Endothelial cell of umbilical vein (primary cell): ENCODE measurements around the gene RASA2. TPM values are rescaled to one million over a fixed set of nuclear protein-coding genes. Genes with fewer than 3 reads are reported as not detected.

Source experiments
- BruUV-seq: library from RNA; stranded (reverse); fragments of 400-500 nt; replicated peaks from 2 replicates; lab custom pipeline; 2021; lab: Mats Ljungman, UMichigan
- CTCF ChIA-PET: fragments of 300-600, 350-600 bp; sonication (Branson Sonifier 250); formaldehyde crosslinking; loops from one replicate; lab custom pipeline; 2021; ENCODE audit warnings: antibody characterized with exemption, inconsistent platforms; lab: Charles Lee
- POLR2A ChIA-PET: fragments of 300-600, 350-600 bp; sonication (Branson Sonifier 250); formaldehyde crosslinking; loops from one replicate; lab custom pipeline; 2021; ENCODE audit warnings: antibody characterized with exemption, inconsistent platforms; lab: Charles Lee
- DNase-seq: peaks from one replicate; pipeline ENCODE4 v3.0.0-alpha.2; 2011; ENCODE audit warnings: low read depth, low spot score
- FAIRE-seq: peaks from 2 replicates; lab custom pipeline; 2011; peaks lifted over from hg19 to GRCh38; lab: Jason Lieb, UNC
- H2AFZ ChIP-seq: 2 replicates; pipeline ENCODE4 v1.6.0; 2012; ENCODE audit warnings: low read depth, low read length, control low read depth, inconsistent platforms
- H3K27ac ChIP-seq: 2 replicates; pipeline ENCODE4 v1.5.1; 2011; ENCODE audit warnings: low read depth, mild to moderate bottlenecking, control low read depth, low read length, moderate library complexity; ENCODE audit not compliant: insufficient read depth
- H3K27me3 ChIP-seq, 2 experiments: 2 replicates each; pipeline versions ENCODE4 v1.6.0 to v1.6.1; 2011; ENCODE audit warnings: low read length in 2 of 2, mixed read lengths in 1 of 2; ENCODE audit not compliant: control insufficient read depth in 2 of 2, insufficient read depth in 2 of 2
- H3K36me3 ChIP-seq, 2 experiments: 2 replicates in 1 of 2; 3 replicates in 1 of 2; pipeline ENCODE4 v1.5.1; 2011; ENCODE audit warnings: low read length in 2 of 2, mild to moderate bottlenecking in 1 of 2, moderate library complexity in 1 of 2; ENCODE audit not compliant: control insufficient read depth in 2 of 2, insufficient read depth in 2 of 2; ENCODE audit errors: extremely low read depth in 1 of 2
- H3K4me1 ChIP-seq: 3 replicates; pipeline ENCODE4 v1.5.1; 2011; ENCODE audit warnings: mild to moderate bottlenecking, low read length; ENCODE audit not compliant: control insufficient read depth, insufficient read depth; ENCODE audit errors: extremely low read depth
- H3K4me2 ChIP-seq: 2 replicates; pipeline ENCODE4 v1.6.1; 2011; ENCODE audit warnings: low read length, control low read depth, mixed read lengths; ENCODE audit not compliant: insufficient read depth
- H3K4me3 ChIP-seq, 3 experiments: fragments of 200-600 bp in 1 of 3; sonication (generic), shearing (Covaris generic) in 1 of 3; replicated peaks in 1 of 3; 2 replicates each; pipeline ENCODE4 v1.5.1; 2011 to 2016; ENCODE audit warnings: control low read depth in 3 of 3, low read length in 3 of 3, mild to moderate bottlenecking in 2 of 3, inconsistent platforms in 1 of 3, low read depth in 1 of 3, moderate library complexity in 1 of 3; ENCODE audit not compliant: insufficient read depth in 1 of 3
- H3K79me2 ChIP-seq: 2 replicates; pipeline ENCODE4 v1.6.0; 2012; ENCODE audit warnings: low read length, inconsistent platforms; ENCODE audit not compliant: control insufficient read depth, insufficient read depth
- H3K9ac ChIP-seq: replicated peaks from 2 replicates; pipeline ENCODE3; 2011; ENCODE audit warnings: low read length, control low read depth; ENCODE audit not compliant: insufficient read depth; ENCODE audit errors: extremely low read depth
- H3K9me1 ChIP-seq: replicated peaks from 3 replicates; pipeline ENCODE4 v1.6.0; 2011; ENCODE audit warnings: mild to moderate bottlenecking, low read length; ENCODE audit not compliant: control insufficient read depth, insufficient read depth; ENCODE audit errors: extremely low read depth
- H3K9me3 ChIP-seq: replicated peaks from 2 replicates; pipeline ENCODE4 v1.5.1; 2012; ENCODE audit warnings: low read length, inconsistent platforms; ENCODE audit not compliant: control insufficient read depth, insufficient read depth
- H4K20me1 ChIP-seq: replicated peaks from 2 replicates; pipeline ENCODE3; 2011; ENCODE audit warnings: mild to moderate bottlenecking, low read length; ENCODE audit not compliant: control insufficient read depth, insufficient read depth; ENCODE audit errors: extremely low read depth
- CTCF ChIP-seq, 2 donors: IDR thresholded peaks; 1 replicate in 1 of 2; 2 replicates in 1 of 2; pipeline ENCODE4 v1.5.1; 2011; ENCODE audit warnings: low read length in 2 of 2, mild to moderate bottlenecking in 2 of 2, moderate library complexity in 2 of 2, control low read depth in 1 of 2, inconsistent platforms in 1 of 2, low read depth in 1 of 2; ENCODE audit not compliant: insufficient read depth in 1 of 2; ENCODE audit errors: extremely low read depth in 1 of 2
- EZH2 ChIP-seq: IDR thresholded peaks from 2 replicates; pipeline ENCODE4 v1.6.1; 2012; ENCODE audit warnings: borderline replicate concordance, low read depth, mild to moderate bottlenecking, moderate library complexity, low read length, inconsistent platforms; ENCODE audit not compliant: severe bottlenecking
- FOS ChIP-seq: IDR thresholded peaks from 2 replicates; pipeline ENCODE4 v1.6.1; 2011; ENCODE audit warnings: mild to moderate bottlenecking, low read length, moderate library complexity, borderline replicate concordance; ENCODE audit not compliant: insufficient read depth
- GATA2 ChIP-seq: IDR thresholded peaks from 2 replicates; pipeline ENCODE4 v1.7.0; 2011; ENCODE audit warnings: low read depth, mild to moderate bottlenecking, moderate library complexity, mixed read lengths, low read length; ENCODE audit not compliant: insufficient read length, insufficient read depth
- JUN ChIP-seq: IDR thresholded peaks from 2 replicates; pipeline ENCODE4 v1.6.1; 2011; ENCODE audit warnings: borderline replicate concordance, low read depth; ENCODE audit not compliant: insufficient read length, insufficient read depth
- MAX ChIP-seq: IDR thresholded peaks from 2 replicates; pipeline ENCODE4 v1.6.1; 2011; ENCODE audit not compliant: insufficient read depth, insufficient read length
- MYC ChIP-seq: IDR thresholded peaks from one replicate; pipeline ENCODE4 v1.6.1; 2011; ENCODE audit warnings: mild to moderate bottlenecking, low read depth, low read length
- POLR2A ChIP-seq: IDR thresholded peaks from 2 replicates; pipeline ENCODE4 v1.6.1; 2012; ENCODE audit warnings: low read depth, mild to moderate bottlenecking, control low read depth, low read length
- POLR2AphosphoS5 ChIP-seq: IDR thresholded peaks from 2 replicates; pipeline ENCODE4 v1.6.1; 2012; ENCODE audit warnings: low read depth, mild to moderate bottlenecking, control low read depth, low read length, moderate library complexity; ENCODE audit not compliant: insufficient read depth
- dilution Hi-C: fragments of 300-500 bp; cut with MboI; formaldehyde crosslinking; loops from one replicate; pipeline ENCODE4 v1.15.0; 2019; ENCODE audit warnings: low sequenced_read_pairs; ENCODE audit not compliant: extremely low pct_ligation_motif_present
- intact Hi-C: fragments of 100-400 bp; cut with micrococcal nuclease; formaldehyde crosslinking; loops from one replicate; pipeline ENCODE4 v1.10.0; 2022
- polyA plus RNA-seq, 4 experiments: library from polyadenylated mRNA; depleted of rRNA in 3 of 4; stranded (reverse) in 3 of 4; unstranded in 1 of 4; fragments of >200 nt; gene quantifications; 2 replicates each; pipeline versions ENCODE4 v1.2.1 to v1.2.3, GENCODE V29; 2011 to 2012; ENCODE audit warnings: missing spikeins in 1 of 4
- total RNA-seq: library from RNA; stranded (reverse); gene quantifications from 2 replicates; pipeline ENCODE4 v1.2.3, GENCODE V29; 2021

RASA2 gene
- total and polyA plus RNA-seq, 2 donors (not counting 3 experiments of a cell fraction or from before 2014, with no cell fraction given) = 3.1 to 20.2 TPM

- H3K36me3 ChIP-seq = no peaks in the 10 kb centered on the region
- ChIA-PET CTCF (interaction anchor here (0.9 to 1.1 kb wide), 2 partner anchors 10 to 73 kb away, joined by 3 read pairs; no protein-coding TSS in a partner anchor), POLR2A (interaction anchor here (0.6 kb wide), 1 partner anchor 15 kb away, joined by 3 read pairs; no protein-coding TSS in a partner anchor)
- H3K27me3 ChIP-seq = no peaks in the 10 kb centered on the region
- no peaks in the 10 kb centered on the region for H3K9me1 ChIP-seq
- no peak for FAIRE-seq
- H3K4me3 ChIP-seq = no peak overlapping the region
- no peak overlapping the region for H3K4me2 ChIP-seq
- DNase-seq = no peak
- dilution Hi-C loops = no loop called here
- intact Hi-C loops = loop anchor here (1.0 kb wide), 1 partner anchor 10 kb away; no protein-coding TSS in a partner anchor
- H3K9ac ChIP-seq = no peak overlapping the region
- no peaks in the 10 kb centered on the region for H4K20me1 ChIP-seq
- no peaks in the 10 kb centered on the region for H3K9me3 ChIP-seq
- H2AFZ ChIP-seq = no peak overlapping the region
- TF ChIP-seq POLR2A (no peak), EZH2 (no peak), FOS (no peak), POLR2AphosphoS5 (no peak), CTCF (IDR thresholded peaks at IDR 0.05; ENCODE audit: extremely low read depth in 1 of 2, insufficient read depth in 1 of 2, low read depth in 1 of 2, low read length in 2 of 2) (no peak), MAX (no peak), GATA2 (no peak), MYC (no peak), JUN (no peak)
- no peak overlapping the region for H3K27ac ChIP-seq
- H3K4me1 ChIP-seq = peaks cover 30% of the 10 kb centered on the region
- H3K79me2 ChIP-seq = peaks cover 67% of the 10 kb centered on the region
- BruUV-seq = no TSS peak
These were observed 64.3 kb downstream of the RASA2 start for GRCh38 chr3:141550926-141551665.
